Body of pancreas (tissue), 4 donors: ENCODE results near the gene HRH3. TPM values are rescaled to one million over a fixed set of nuclear protein-coding genes. Genes with fewer than 3 reads are reported as not detected.

Experiments used
- ATAC-seq: fragments of 150-250 bp; one replicate; pipeline ENCODE4 v1.9.1; 2016
- DNase-seq, 4 donors: peaks; one replicate each; pipeline ENCODE4 v3.0.0-alpha.2; 2019
- H3K27ac ChIP-seq, 4 donors: fragments of 200-600 bp; sonication (generic); 1 replicate in 3 of 4; 2 replicates in 1 of 4; pipeline versions ENCODE4 v1.5.1 to v1.6.1; 2016 to 2019; ENCODE audit warnings: mild to moderate bottlenecking in 1 of 4, mixed read lengths in 1 of 4, moderate library complexity in 1 of 4
- H3K27me3 ChIP-seq, 2 donors: fragments of 200-600 bp; sonication (generic); one replicate each; pipeline ENCODE4 v1.6.0; 2016; ENCODE audit warnings: mild to moderate bottlenecking in 1 of 2
- H3K36me3 ChIP-seq, 2 donors: fragments of 200-600 bp; sonication (generic); replicated peaks in 1 of 2; 2 replicates each; pipeline ENCODE4 v1.5.1; 2016; ENCODE audit warnings: low read depth in 2 of 2; ENCODE audit not compliant: insufficient read depth in 1 of 2
- H3K4me1 ChIP-seq: fragments of 200-600 bp; sonication (generic); one replicate; pipeline ENCODE4 v1.6.0; 2016
- H3K4me3 ChIP-seq, 2 donors: fragments of 200-600 bp; sonication (generic); 1 replicate in 1 of 2; 2 replicates in 1 of 2; pipeline ENCODE4 v1.5.1; 2016 to 2019
- H3K9me3 ChIP-seq, 3 donors: fragments of 200-600 bp; sonication (generic); 1 replicate in 2 of 3; 2 replicates in 1 of 3; pipeline ENCODE4 v1.5.1; 2016
- CTCF ChIP-seq, 7 experiments: fragments of 450-650 bp in 4 of 7; fragments of 200-600 bp in 3 of 7; sonication (generic) in 3 of 7; IDR thresholded peaks; one replicate each; pipeline ENCODE4 v1.5.1; 2016 to 2019; ENCODE audit warnings: antibody characterized with exemption in 7 of 7
- POLR2A ChIP-seq, 3 donors: fragments of 450-650 bp; IDR thresholded peaks; one replicate each; pipeline ENCODE4 v1.6.1; 2016; ENCODE audit warnings: antibody characterized with exemption in 3 of 3, mild to moderate bottlenecking in 2 of 3
- WGBS, 2 donors: methylation state at CpG; one replicate each; pipeline ENCODE4 v1.1.5; 2017; 5-methylcytosine and 5-hydroxymethylcytosine counted together
- intact Hi-C: fragments of 100-400 bp; cut with DNase I; formaldehyde crosslinking; loops from one replicate; pipeline ENCODE4 v1.15.1; 2023
- total RNA-seq, 2 donors: library from RNA; depleted of rRNA; stranded (reverse); fragments of >200 nt; gene quantifications; one replicate each; pipeline ENCODE4 v1.1.0, GENCODE V29; 2016

HRH3 gene
- total RNA-seq, 2 donors from 2014 or later, result 0.33 TPM; not detected in 1

GRCh38 chr20:62200491-62201172, 19.4 kb downstream of the HRH3 start:
- DNase-seq (no peak), ATAC-seq (no peak)
- WGBS, 2 donors, result 93 to 94% methylated on average over 21 to 36 of the region's 38 CpGs
- Histone ChIP-seq H3K4me3 (no peak overlapping the region), H3K9me3 (no peaks in the 10 kb centered on the region), H3K27me3 (no peaks in the 10 kb centered on the region), H3K36me3 (peaks cover 14 to 19% of the 10 kb centered on the region in 2 donors), H3K27ac (no peak overlapping the region), H3K4me1 (no peaks in the 10 kb centered on the region)
- TF ChIP-seq POLR2A (IDR thresholded peaks at IDR 0.05) (no peak), CTCF (IDR thresholded peaks at IDR 0.05) (no peak)
- intact Hi-C loops, result no loop called here

- TF ChIP-seq CTCF (IDR thresholded peaks at IDR 0.05), result no peak
- no peak for TF ChIP-seq POLR2A (IDR thresholded peaks at IDR 0.05)
- no peak for ATAC-seq
- H3K27ac ChIP-seq, result no peak overlapping the region
- 96 to 97% methylated on average over 18 of the region's 18 CpGs for WGBS, 2 donors
- intact Hi-C loops, result no loop called here
- no peaks in the 10 kb centered on the region for H3K4me1 ChIP-seq
- H3K9me3 ChIP-seq, result no peaks in the 10 kb centered on the region
- H3K27me3 ChIP-seq, result no peaks in the 10 kb centered on the region
- no peak overlapping the region for H3K4me3 ChIP-seq
- DNase-seq, result no peak
- H3K36me3 ChIP-seq, result peaks cover 14 to 19% of the 10 kb centered on the region in 2 donors
Observed at GRCh38 chr20:62198931-62199330, 21.1 kb downstream of the HRH3 start.

- no peaks in the 10 kb centered on the region for H3K4me1 ChIP-seq
- intact Hi-C loops, result no loop called here
- WGBS, 2 donors, result 91 to 100% methylated on average over 11 to 17 of the region's 17 CpGs
- no peak overlapping the region for H3K4me3 ChIP-seq
- peaks cover 14 to 19% of the 10 kb centered on the region in 2 donors for H3K36me3 ChIP-seq
- H3K27me3 ChIP-seq, result no peaks in the 10 kb centered on the region
- no peak for ATAC-seq
- no peak overlapping the region for H3K27ac ChIP-seq
- no peak for TF ChIP-seq POLR2A (IDR thresholded peaks at IDR 0.05)
- TF ChIP-seq CTCF (IDR thresholded peaks at IDR 0.05), result no peak
- no peak for DNase-seq
- H3K9me3 ChIP-seq, result no peaks in the 10 kb centered on the region
Observed at GRCh38 chr20:62198496-62198895, 21.6 kb downstream of the HRH3 start.

GRCh38 chr20:62197801-62198200, 22.3 kb downstream of the HRH3 start:
- ATAC-seq (no peak), DNase-seq (no peak)
- no peaks in the 10 kb centered on the region for H3K9me3 ChIP-seq
- H3K4me1 ChIP-seq, result no peaks in the 10 kb centered on the region
- 93% methylated on average over 17 to 18 of the region's 18 CpGs for WGBS, 2 donors
- TF ChIP-seq POLR2A (IDR thresholded peaks at IDR 0.05) (no peak), CTCF (IDR thresholded peaks at IDR 0.05) (no peak)
- intact Hi-C loops, result no loop called here
- no peaks in the 10 kb centered on the region for H3K27me3 ChIP-seq
- H3K27ac ChIP-seq, result no peak overlapping the region
- no peak overlapping the region for H3K4me3 ChIP-seq
- peaks cover 14 to 19% of the 10 kb centered on the region in 2 donors for H3K36me3 ChIP-seq

GRCh38 chr20:62197311-62197710, 22.8 kb downstream of the HRH3 start:
- no peak overlapping the region for H3K27ac ChIP-seq
- DNase-seq (no peak), ATAC-seq (no peak)
- intact Hi-C loops, result no loop called here
- peaks cover 14 to 19% of the 10 kb centered on the region in 2 donors for H3K36me3 ChIP-seq
- no peaks in the 10 kb centered on the region for H3K4me1 ChIP-seq
- H3K27me3 ChIP-seq, result no peaks in the 10 kb centered on the region
- TF ChIP-seq CTCF (IDR thresholded peaks at IDR 0.05) (no peak), POLR2A (IDR thresholded peaks at IDR 0.05) (no peak)
- no peaks in the 10 kb centered on the region for H3K9me3 ChIP-seq
- no peak overlapping the region for H3K4me3 ChIP-seq
- WGBS, 2 donors, result 79 to 97% methylated on average over 9 of the region's 9 CpGs
